PC-9 (cell line): ENCODE measurements around the gene ZNF280A. TPM values are rescaled to one million over a fixed set of nuclear protein-coding genes. Genes with fewer than 3 reads are reported as not detected.
"Not testable (repeated sequence)": the region's sequence is repeated elsewhere in the genome, so short reads cannot be mapped to it uniquely, and the experiment has no call there.

Experiments
- BruUV-seq: library from RNA; stranded (reverse); fragments of 400-500 nt; replicated peaks from 2 replicates; lab custom pipeline; 2021; lab: Mats Ljungman, UMichigan
- CTCF ChIA-PET: fragments of 300-600 bp; sonication (Branson Sonifier 250); formaldehyde crosslinking; loops from one replicate; lab custom pipeline; 2022; ENCODE audit warnings: antibody characterized with exemption; lab: Charles Lee
- POLR2A ChIA-PET: fragments of 300-600 bp; sonication (Branson Sonifier 250); formaldehyde crosslinking; loops from one replicate; lab custom pipeline; 2022; ENCODE audit warnings: antibody characterized with exemption; ENCODE audit not compliant: unreplicated experiment; lab: Charles Lee
- DNase-seq, 2 experiments: peaks; one replicate each; pipeline versions ENCODE4 v3.0.0 to v3.0.0-alpha.2; 2015 to 2022; ENCODE audit warnings: mixed read lengths in 1 of 2
- H2AFZ ChIP-seq: fragments of 200-600 bp; sonication (generic); 2 replicates; pipeline ENCODE4 v1.8.1; 2017; ENCODE audit warnings: antibody characterized with exemption
- H3F3A ChIP-seq: fragments of 200-600 bp; sonication (generic); 2 replicates; pipeline ENCODE4 v1.8.1; 2017; ENCODE audit warnings: antibody characterized with exemption, mild to moderate bottlenecking, low read depth; ENCODE audit not compliant: insufficient read depth
- H3K27ac ChIP-seq: fragments of 200-600 bp; sonication (generic); 2 replicates; pipeline ENCODE4 v1.6.1; 2016; ENCODE audit warnings: mixed run types
- H3K27me3 ChIP-seq: fragments of 200-600 bp; sonication (generic); 2 replicates; pipeline ENCODE4 v1.6.1; 2016; ENCODE audit warnings: low read depth, mixed run types; ENCODE audit not compliant: insufficient read depth
- H3K36me3 ChIP-seq: fragments of 200-600 bp; sonication (generic); 2 replicates; pipeline ENCODE4 v1.6.1; 2016; ENCODE audit warnings: low read depth, mixed run types
- H3K4me1 ChIP-seq: fragments of 200-600 bp; sonication (generic); replicated peaks from 2 replicates; pipeline ENCODE4 v1.6.1; 2016; ENCODE audit warnings: mixed run types; ENCODE audit not compliant: insufficient read depth
- H3K4me2 ChIP-seq: fragments of 200-600 bp; sonication (generic); 2 replicates; pipeline ENCODE4 v1.6.1; 2017; ENCODE audit warnings: mixed run types
- H3K4me3 ChIP-seq: fragments of 200-600 bp; sonication (generic); 2 replicates; pipeline ENCODE4 v1.6.1; 2016; ENCODE audit warnings: mixed run types
- H3K79me2 ChIP-seq: fragments of 200-600 bp; sonication (generic); 2 replicates; pipeline ENCODE4 v1.6.1; 2017; ENCODE audit warnings: low read depth, mixed run types
- H3K9me2 ChIP-seq: fragments of 200-600 bp; sonication (generic); 2 replicates; pipeline ENCODE4 v1.8.1; 2017; ENCODE audit warnings: mild to moderate bottlenecking; ENCODE audit not compliant: insufficient read depth
- H3K9me3 ChIP-seq: fragments of 200-600 bp; sonication (generic); 2 replicates; pipeline ENCODE4 v1.8.1; 2016; ENCODE audit warnings: low read depth; ENCODE audit not compliant: insufficient read depth
- H4K20me1 ChIP-seq: fragments of 200-600 bp; sonication (generic); 2 replicates; pipeline ENCODE4 v1.8.1; 2017; ENCODE audit not compliant: insufficient read depth
- EZH2 ChIP-seq: fragments of 200-600 bp; sonication (generic); IDR thresholded peaks from 2 replicates; pipeline ENCODE4 v1.8.0; 2017; ENCODE audit warnings: antibody characterized with exemption, low read depth
- intact Hi-C: fragments of 100-400 bp; cut with micrococcal nuclease; formaldehyde crosslinking; loops from one replicate; pipeline ENCODE4 v1.10.0; 2022; ENCODE audit not compliant: unreplicated experiment
- total RNA-seq: library from RNA; stranded (reverse); gene quantifications from 2 replicates; pipeline ENCODE4 v1.2.3, GENCODE V29; 2021
- TF ChIP-seq, protein P1 (sequence below): fragments of 200-600 bp; sonication (generic); conservative IDR thresholded peaks from 2 replicates; pipeline ENCODE4 v1.6.1; 2017; ENCODE audit warnings: mixed run types, antibody characterized with exemption, mild to moderate bottlenecking, moderate library complexity

Gene ZNF280A
- total RNA-seq, 1 experiment from 2014 or later: not detected

DNA sequence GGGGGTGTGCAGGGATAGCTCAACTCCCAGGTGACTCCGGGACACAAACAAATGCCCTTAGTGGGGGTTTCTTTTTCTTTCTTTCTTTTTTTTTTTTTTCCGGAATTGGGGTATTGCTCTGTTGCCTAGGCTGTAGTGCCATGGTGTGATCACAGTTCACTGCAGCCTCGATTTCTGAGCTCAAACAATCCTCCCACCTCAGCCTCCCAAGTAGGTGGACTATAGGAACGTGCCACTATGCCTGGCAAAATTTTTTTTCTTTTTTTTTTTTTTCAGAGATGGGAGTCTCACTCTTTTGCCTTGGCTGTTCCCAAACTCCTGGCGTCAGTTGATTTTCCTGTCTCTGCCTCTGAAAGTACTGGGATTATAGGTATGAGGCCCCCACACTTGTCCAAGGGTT is 13.8 kb upstream of the ZNF280A start:
- no TSS peak for BruUV-seq
- no peak overlapping the region for H2AFZ ChIP-seq
- H3K79me2 ChIP-seq: no peaks in the 10 kb centered on the region
- H3K4me2 ChIP-seq: no peak overlapping the region
- no peak overlapping the region for H3K4me3 ChIP-seq
- no peak for DNase-seq
- ChIA-PET CTCF (no interaction called here), POLR2A (no interaction called here)
- TF ChIP-seq, protein P1, sequence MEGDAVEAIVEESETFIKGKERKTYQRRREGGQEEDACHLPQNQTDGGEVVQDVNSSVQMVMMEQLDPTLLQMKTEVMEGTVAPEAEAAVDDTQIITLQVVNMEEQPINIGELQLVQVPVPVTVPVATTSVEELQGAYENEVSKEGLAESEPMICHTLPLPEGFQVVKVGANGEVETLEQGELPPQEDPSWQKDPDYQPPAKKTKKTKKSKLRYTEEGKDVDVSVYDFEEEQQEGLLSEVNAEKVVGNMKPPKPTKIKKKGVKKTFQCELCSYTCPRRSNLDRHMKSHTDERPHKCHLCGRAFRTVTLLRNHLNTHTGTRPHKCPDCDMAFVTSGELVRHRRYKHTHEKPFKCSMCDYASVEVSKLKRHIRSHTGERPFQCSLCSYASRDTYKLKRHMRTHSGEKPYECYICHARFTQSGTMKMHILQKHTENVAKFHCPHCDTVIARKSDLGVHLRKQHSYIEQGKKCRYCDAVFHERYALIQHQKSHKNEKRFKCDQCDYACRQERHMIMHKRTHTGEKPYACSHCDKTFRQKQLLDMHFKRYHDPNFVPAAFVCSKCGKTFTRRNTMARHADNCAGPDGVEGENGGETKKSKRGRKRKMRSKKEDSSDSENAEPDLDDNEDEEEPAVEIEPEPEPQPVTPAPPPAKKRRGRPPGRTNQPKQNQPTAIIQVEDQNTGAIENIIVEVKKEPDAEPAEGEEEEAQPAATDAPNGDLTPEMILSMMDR: no peak
- TF ChIP-seq EZH2: no peak
- no peaks in the 10 kb centered on the region for H3K9me3 ChIP-seq
- H3K27me3 ChIP-seq: peaks cover 36% of the 10 kb centered on the region
- no peaks in the 10 kb centered on the region for H3F3A ChIP-seq
- H3K36me3 ChIP-seq: no peaks in the 10 kb centered on the region
- no peaks in the 10 kb centered on the region for H4K20me1 ChIP-seq
- H3K9me2 ChIP-seq: no peaks in the 10 kb centered on the region
- no peaks in the 10 kb centered on the region for H3K4me1 ChIP-seq
- H3K27ac ChIP-seq: no peak overlapping the region
- intact Hi-C loops: no loop called here

DNA sequence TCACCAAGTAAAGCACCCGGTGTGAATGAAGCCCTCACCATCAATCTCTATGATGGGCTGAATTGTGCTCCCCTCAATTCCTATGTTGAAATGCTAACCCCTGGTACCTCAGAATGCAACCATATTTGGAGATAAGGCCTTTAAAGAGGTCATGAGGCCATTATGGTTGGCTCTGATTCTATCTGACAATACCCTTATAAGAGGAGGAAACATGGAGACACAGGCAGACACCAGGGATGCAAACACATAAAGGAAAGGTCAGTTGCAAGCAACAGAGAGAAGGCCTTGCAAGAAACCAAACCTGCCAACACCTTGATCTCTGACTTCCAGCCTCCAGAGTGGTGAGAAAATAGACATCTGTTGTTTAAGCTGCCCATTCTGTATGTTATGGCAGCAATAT is 13.3 kb upstream of the ZNF280A start:
- DNase-seq: no peak
- H3K9me2 ChIP-seq: no peaks in the 10 kb centered on the region
- H3K4me3 ChIP-seq: no peak overlapping the region
- no peaks in the 10 kb centered on the region for H3K79me2 ChIP-seq
- peaks cover 31% of the 10 kb centered on the region for H3K27me3 ChIP-seq
- H2AFZ ChIP-seq: no peak overlapping the region
- no peak overlapping the region for H3K4me2 ChIP-seq
- CTCF ChIA-PET: no interaction called here
- H4K20me1 ChIP-seq: no peaks in the 10 kb centered on the region
- H3K9me3 ChIP-seq: no peaks in the 10 kb centered on the region
- no peaks in the 10 kb centered on the region for H3K4me1 ChIP-seq
- intact Hi-C loops: no loop called here
- no peak overlapping the region for H3K27ac ChIP-seq
- BruUV-seq: no TSS peak
- POLR2A ChIA-PET: no interaction called here
- no peaks in the 10 kb centered on the region for H3F3A ChIP-seq
- TF ChIP-seq EZH2: no peak
- TF ChIP-seq, protein P1: no peak
- no peaks in the 10 kb centered on the region for H3K36me3 ChIP-seq

DNA sequence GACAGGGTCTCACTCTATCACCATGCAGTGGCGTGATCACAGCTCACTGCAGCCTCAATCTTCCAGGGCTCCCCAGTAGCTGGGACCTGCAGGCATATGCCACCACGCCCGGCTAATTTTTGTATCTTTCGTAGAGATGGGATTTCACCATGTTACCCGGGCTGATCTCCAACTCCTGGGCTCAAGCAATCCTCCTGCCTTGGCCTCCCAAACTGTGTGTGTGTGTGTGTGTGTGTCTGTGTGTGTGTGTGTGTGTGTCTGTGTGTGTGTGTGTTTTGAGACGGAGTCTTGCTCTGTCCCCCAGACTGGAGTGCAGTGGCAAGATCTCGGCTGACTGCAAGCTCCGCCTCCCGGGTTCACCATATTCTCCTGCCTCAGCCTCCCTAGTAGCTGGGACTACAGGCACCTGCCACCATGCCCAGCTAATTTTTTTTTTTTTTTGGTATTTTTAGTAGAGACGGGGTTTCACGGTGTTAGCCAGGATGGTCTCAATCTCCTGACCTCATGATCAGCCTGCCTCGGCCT is 12.5 kb upstream of the ZNF280A start:
- H4K20me1 ChIP-seq, H3K4me2 ChIP-seq, H3K9me2 ChIP-seq, H3F3A ChIP-seq, H3K4me1 ChIP-seq, DNase-seq, H3K79me2 ChIP-seq, POLR2A ChIA-PET, H3K36me3 ChIP-seq, H2AFZ ChIP-seq, H3K27ac ChIP-seq, H3K9me3 ChIP-seq, CTCF ChIA-PET, BruUV-seq, H3K4me3 ChIP-seq, intact Hi-C loops: not testable (repeated sequence)
- H3K27me3 ChIP-seq: peaks cover 28% of the 10 kb centered on the region
